DOHH2 (cell line): ENCODE data around the gene PIP4K2A.

Source experiments
- H3F3A ChIP-seq: fragments of 200-600 bp; sonication (generic), shearing (Covaris generic); 2 replicates; pipeline ENCODE4 v1.6.0; 2016; ENCODE audit warnings: antibody characterized with exemption, mild to moderate bottlenecking; ENCODE audit not compliant: control insufficient read depth, insufficient read depth
- H3K27ac ChIP-seq: fragments of 200-600 bp; sonication (generic); 2 replicates; pipeline ENCODE4 v1.5.1; 2014; ENCODE audit warnings: low read depth, mild to moderate bottlenecking, low read length, moderate library complexity
- H3K27me3 ChIP-seq: fragments of 200-600 bp; sonication (generic); 2 replicates; pipeline ENCODE4 v1.6.1; 2014; ENCODE audit warnings: mild to moderate bottlenecking, low read length, mixed read lengths; ENCODE audit not compliant: control insufficient read depth
- H3K36me3 ChIP-seq: fragments of 200-600 bp; sonication (generic); 2 replicates; pipeline ENCODE4 v1.6.1; 2014; ENCODE audit warnings: mild to moderate bottlenecking, low read length, moderate library complexity, mixed read lengths; ENCODE audit not compliant: control insufficient read depth
- H3K4me1 ChIP-seq: fragments of 200-600 bp; sonication (generic); 2 replicates; pipeline ENCODE4 v1.6.1; 2014; ENCODE audit warnings: mild to moderate bottlenecking, low read length, mixed read lengths; ENCODE audit not compliant: control insufficient read depth
- H3K4me2 ChIP-seq: fragments of 200-600 bp; sonication (generic); 2 replicates; pipeline ENCODE4 v1.6.0; 2014; ENCODE audit warnings: mild to moderate bottlenecking, low read length, moderate library complexity
- H3K4me3 ChIP-seq: fragments of 200-600 bp; sonication (generic); 2 replicates; pipeline ENCODE4 v1.5.1; 2014; ENCODE audit warnings: mild to moderate bottlenecking, low read length, mixed read lengths
- H3K79me2 ChIP-seq: fragments of 200-600 bp; sonication (generic); 2 replicates; pipeline ENCODE4 v1.6.1; 2014; ENCODE audit warnings: mild to moderate bottlenecking, low read length, mixed read lengths; ENCODE audit not compliant: control insufficient read depth
- H3K9me2 ChIP-seq: fragments of 200-600 bp; sonication (generic); replicated peaks from 2 replicates; pipeline ENCODE4 v1.6.1; 2014; ENCODE audit warnings: mild to moderate bottlenecking, low read length, mixed read lengths; ENCODE audit not compliant: control insufficient read depth
- H3K9me3 ChIP-seq: fragments of 200-600 bp; sonication (generic); 2 replicates; pipeline ENCODE4 v1.6.1; 2014; ENCODE audit warnings: antibody characterized with exemption, low read length, mixed read lengths; ENCODE audit not compliant: control insufficient read depth, insufficient read depth
- H4K20me1 ChIP-seq: fragments of 200-600 bp; sonication (generic); 2 replicates; pipeline ENCODE4 v1.6.0; 2014; ENCODE audit warnings: low read depth, mild to moderate bottlenecking, antibody characterized with exemption, low read length, moderate library complexity; ENCODE audit not compliant: control insufficient read depth, insufficient read depth
- EZH2phosphoT487 ChIP-seq: fragments of 200-600 bp; sonication (generic); IDR thresholded peaks from 2 replicates; pipeline ENCODE4 v1.6.1; 2017; ENCODE audit warnings: borderline replicate concordance, mild to moderate bottlenecking, antibody characterized with exemption, low read length, moderate library complexity, mixed read lengths
- TF ChIP-seq, protein P1 (sequence below): fragments of 200-600 bp; sonication (generic); IDR thresholded peaks from one replicate; pipeline ENCODE4 v1.5.1; 2014; ENCODE audit warnings: antibody characterized with exemption, mild to moderate bottlenecking, low read depth, low read length; ENCODE audit not compliant: poor library complexity, severe bottlenecking

The PIP4K2A gene

DNA sequence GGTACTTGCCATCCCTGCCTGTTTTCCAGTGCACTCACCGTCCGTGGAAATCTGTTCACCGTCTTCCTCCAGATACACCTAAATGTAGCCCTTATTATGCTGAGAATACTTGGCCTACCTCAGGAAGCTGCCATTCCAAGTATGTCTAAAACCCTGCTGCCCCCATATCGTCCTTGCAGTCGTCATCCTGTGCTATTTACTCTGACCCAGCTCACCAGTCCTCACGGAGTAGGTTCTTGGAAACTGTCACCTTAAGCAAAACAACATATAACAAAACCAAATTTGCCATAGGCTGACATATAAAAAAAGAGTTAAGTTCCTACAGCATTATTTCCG, 880 bp upstream of the PIP4K2A start:
- H3K9me3 ChIP-seq: no peaks in the 10 kb centered on the region
- no peak overlapping the region for H3K27ac ChIP-seq
- H3K4me1 ChIP-seq: peaks cover 37% of the 10 kb centered on the region
- H3K27me3 ChIP-seq: peaks cover 7% of the 10 kb centered on the region
- H3F3A ChIP-seq: peaks cover 3% of the 10 kb centered on the region; the same call in 1 of the 2 replicates
- 0 out of 2 replicates have a peak, but pooled peaks cover 3% of the 10 kb centered on the region for H3K36me3 ChIP-seq
- H3K79me2 ChIP-seq: peaks cover 38% of the 10 kb centered on the region
- no peaks in the 10 kb centered on the region for H3K9me2 ChIP-seq
- TF ChIP-seq EZH2phosphoT487: no peak
- TF ChIP-seq, protein P1, sequence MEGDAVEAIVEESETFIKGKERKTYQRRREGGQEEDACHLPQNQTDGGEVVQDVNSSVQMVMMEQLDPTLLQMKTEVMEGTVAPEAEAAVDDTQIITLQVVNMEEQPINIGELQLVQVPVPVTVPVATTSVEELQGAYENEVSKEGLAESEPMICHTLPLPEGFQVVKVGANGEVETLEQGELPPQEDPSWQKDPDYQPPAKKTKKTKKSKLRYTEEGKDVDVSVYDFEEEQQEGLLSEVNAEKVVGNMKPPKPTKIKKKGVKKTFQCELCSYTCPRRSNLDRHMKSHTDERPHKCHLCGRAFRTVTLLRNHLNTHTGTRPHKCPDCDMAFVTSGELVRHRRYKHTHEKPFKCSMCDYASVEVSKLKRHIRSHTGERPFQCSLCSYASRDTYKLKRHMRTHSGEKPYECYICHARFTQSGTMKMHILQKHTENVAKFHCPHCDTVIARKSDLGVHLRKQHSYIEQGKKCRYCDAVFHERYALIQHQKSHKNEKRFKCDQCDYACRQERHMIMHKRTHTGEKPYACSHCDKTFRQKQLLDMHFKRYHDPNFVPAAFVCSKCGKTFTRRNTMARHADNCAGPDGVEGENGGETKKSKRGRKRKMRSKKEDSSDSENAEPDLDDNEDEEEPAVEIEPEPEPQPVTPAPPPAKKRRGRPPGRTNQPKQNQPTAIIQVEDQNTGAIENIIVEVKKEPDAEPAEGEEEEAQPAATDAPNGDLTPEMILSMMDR: no peak
- peak overlapping the region; percentile 76 for H3K4me2 ChIP-seq
- H4K20me1 ChIP-seq: peaks cover 14% of the 10 kb centered on the region
- peak overlapping the region; percentile 74 for H3K4me3 ChIP-seq

- Histone ChIP-seq H3K36me3 (0 out of 2 replicates have a peak, but pooled peaks cover 3% of the 10 kb centered on the region), H4K20me1 (peaks cover 18% of the 10 kb centered on the region), H3K9me3 (no peaks in the 10 kb centered on the region), H3K9me2 (no peaks in the 10 kb centered on the region), H3K27ac (peak overlapping the region; percentile 61), H3K27me3 (peaks cover 7% of the 10 kb centered on the region), H3K4me3 (peak overlapping the region; percentile 93), H3K79me2 (peaks cover 51% of the 10 kb centered on the region), H3K4me2 (peak overlapping the region; percentile 91), H3K4me1 (peaks cover 41% of the 10 kb centered on the region), H3F3A (peaks cover 3% of the 10 kb centered on the region; the same call in 1 of the 2 replicates)
- TF ChIP-seq, protein P1: no peak
- no peak for TF ChIP-seq EZH2phosphoT487
Measured at GRCh38 chr10:22713853-22714478, 412 bp downstream of the PIP4K2A start.

DNA sequence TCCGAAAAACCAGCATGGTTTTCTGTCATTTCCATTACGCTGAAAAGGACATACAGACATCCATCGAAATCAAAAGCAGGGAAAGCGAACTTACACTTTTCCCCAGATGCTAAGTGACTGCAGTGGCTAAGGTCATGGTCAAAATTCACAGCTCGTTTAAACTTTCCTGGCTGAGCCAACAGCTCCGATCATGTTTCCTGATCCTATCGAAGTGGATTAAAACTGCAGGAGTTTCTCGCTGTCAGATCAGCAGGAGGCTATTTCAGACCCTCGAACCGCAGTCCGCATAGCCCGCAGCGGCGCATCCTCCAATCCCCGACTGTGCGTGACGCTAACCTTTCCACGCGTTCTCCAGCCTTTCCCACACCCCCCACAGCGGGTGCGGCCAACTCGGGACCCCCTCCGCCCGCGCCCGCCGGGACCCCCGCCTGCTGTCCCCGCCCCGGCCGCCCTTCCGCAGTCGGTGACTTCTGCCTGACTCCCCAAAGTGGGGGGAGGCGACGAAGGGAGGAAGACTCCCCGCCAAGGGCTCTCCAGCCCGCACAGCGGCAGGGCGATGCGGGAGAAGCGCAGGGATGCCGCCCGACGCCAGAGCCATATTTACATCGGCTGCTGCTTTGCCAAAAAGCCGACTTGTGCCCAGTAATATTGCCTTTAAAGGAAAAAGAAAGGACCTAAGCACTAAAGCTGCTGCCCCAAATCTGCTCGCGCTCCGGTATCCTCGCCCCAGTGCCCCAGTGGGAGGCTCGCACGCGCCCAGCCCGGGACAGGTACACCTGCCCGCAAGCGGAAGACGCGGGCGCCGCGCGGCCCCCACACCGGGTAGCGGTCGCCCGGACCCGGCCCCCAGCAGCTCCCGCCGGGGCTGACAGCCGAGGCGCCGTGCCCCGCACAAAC, 1.2 kb downstream of the PIP4K2A start:
- Histone ChIP-seq H3K79me2 (peaks cover 59% of the 10 kb centered on the region), H3K4me2 (peak overlapping the region; percentile 91), H3K36me3 (0 out of 2 replicates have a peak, but pooled peaks cover 3% of the 10 kb centered on the region), H3K9me2 (no peaks in the 10 kb centered on the region), H4K20me1 (peaks cover 18% of the 10 kb centered on the region), H3K4me1 (peaks cover 41% of the 10 kb centered on the region), H3K9me3 (no peaks in the 10 kb centered on the region), H3K27me3 (peaks cover 7% of the 10 kb centered on the region), H3K27ac (peak overlapping the region; percentile 61), H3K4me3 (peak overlapping the region; percentile 93), H3F3A (peaks cover 3% of the 10 kb centered on the region; the same call in 1 of the 2 replicates)
- no peak for TF ChIP-seq EZH2phosphoT487
- TF ChIP-seq, protein P1: no peak
